A673 (cell line): ENCODE results near the gene AQP3.

Experiments
- EZH2 ChIP-seq: fragments of 200-600 bp; sonication (generic); IDR thresholded peaks from 2 replicates; pipeline ENCODE4 v1.6.1; 2017; ENCODE audit warnings: borderline replicate concordance, low read depth, mild to moderate bottlenecking, mixed read lengths, antibody characterized with exemption, low read length; ENCODE audit not compliant: poor library complexity, severe bottlenecking
- TF ChIP-seq, protein P1 (sequence below): fragments of 300-800, 200-600 bp; sonication (generic); conservative IDR thresholded peaks from 2 replicates; pipeline ENCODE4 v1.5.1; 2017; ENCODE audit warnings: low read depth, mild to moderate bottlenecking, antibody characterized with exemption, low read length, moderate library complexity, mixed read lengths

DNA sequence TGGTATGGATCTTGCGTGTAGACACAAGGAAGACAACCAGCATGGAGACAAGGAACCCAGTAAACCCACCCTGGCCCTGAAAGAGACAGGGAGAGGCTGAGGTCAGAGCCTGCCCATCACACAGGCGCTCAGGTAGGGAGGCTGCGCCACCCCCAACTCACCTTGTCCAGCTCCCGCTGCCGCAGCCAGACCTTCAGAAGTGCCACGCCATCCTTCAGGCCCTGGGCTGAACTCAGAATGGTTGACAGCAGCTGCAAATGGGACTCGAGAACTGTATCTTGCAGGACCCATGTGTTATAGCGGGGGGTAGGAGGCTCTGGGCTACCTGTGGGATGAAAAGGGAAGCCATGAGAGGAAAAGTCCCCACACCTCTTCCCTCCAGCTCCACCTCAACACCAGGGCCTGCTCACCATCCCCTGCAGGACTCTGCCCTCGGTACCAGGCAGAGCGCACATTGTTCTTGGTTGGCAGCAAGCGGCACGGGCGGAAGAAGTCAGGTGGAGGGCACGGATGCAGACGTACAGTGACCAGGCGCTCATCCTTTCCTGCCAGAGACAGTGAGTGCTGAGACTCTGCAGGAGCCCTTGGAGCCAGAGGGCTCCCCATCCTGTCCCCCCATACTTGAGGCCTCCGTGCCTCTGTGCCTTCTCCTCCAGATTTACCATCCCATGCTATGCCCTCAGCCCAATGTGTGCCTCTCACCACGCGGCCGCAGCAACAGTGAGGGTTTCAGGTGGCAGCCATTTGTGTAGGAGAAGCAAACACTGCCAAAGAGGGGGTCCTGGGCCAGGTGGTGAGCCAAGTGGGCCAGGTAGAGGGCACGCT, 21.6 kb upstream of the AQP3 start:
- TF ChIP-seq, protein P1, sequence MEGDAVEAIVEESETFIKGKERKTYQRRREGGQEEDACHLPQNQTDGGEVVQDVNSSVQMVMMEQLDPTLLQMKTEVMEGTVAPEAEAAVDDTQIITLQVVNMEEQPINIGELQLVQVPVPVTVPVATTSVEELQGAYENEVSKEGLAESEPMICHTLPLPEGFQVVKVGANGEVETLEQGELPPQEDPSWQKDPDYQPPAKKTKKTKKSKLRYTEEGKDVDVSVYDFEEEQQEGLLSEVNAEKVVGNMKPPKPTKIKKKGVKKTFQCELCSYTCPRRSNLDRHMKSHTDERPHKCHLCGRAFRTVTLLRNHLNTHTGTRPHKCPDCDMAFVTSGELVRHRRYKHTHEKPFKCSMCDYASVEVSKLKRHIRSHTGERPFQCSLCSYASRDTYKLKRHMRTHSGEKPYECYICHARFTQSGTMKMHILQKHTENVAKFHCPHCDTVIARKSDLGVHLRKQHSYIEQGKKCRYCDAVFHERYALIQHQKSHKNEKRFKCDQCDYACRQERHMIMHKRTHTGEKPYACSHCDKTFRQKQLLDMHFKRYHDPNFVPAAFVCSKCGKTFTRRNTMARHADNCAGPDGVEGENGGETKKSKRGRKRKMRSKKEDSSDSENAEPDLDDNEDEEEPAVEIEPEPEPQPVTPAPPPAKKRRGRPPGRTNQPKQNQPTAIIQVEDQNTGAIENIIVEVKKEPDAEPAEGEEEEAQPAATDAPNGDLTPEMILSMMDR, result no peak
- TF ChIP-seq EZH2, result no peak
